Fibroblast of skin of scalp (primary cell): ENCODE measurements around the gene ISCU.
"Not testable (repeated sequence)": the region's sequence is repeated elsewhere in the genome, so short reads cannot be mapped to it uniquely, and the experiment has no call there.

Source experiments
- DNase-seq: peaks from one replicate; pipeline ENCODE4 v3.0.0-alpha.2; 2013

ISCU gene

GRCh38 chr12:108589840-108590229 lies 27.4 kb downstream of the ISCU start:
- no peak for DNase-seq

GRCh38 chr12:108590463-108590862 lies 28.1 kb downstream of the ISCU start:
- not testable (repeated sequence) for DNase-seq

- no peak for DNase-seq
These were observed 29.0 kb downstream of the ISCU start for GRCh38 chr12:108591267-108591980.

GRCh38 chr12:108592033-108592909 lies 29.9 kb downstream of the ISCU start:
- DNase-seq, result no peak

- no peak for DNase-seq
These were observed 32.0 kb downstream of the ISCU start for GRCh38 chr12:108594323-108594903.

GRCh38 chr12:108594960-108595710 lies 32.7 kb downstream of the ISCU start:
- DNase-seq, result no peak

GRCh38 chr12:108595711-108596647 lies 33.6 kb downstream of the ISCU start:
- no peak for DNase-seq

- DNase-seq, result no peak
These were observed 34.6 kb downstream of the ISCU start for GRCh38 chr12:108596854-108597558.

GRCh38 chr12:108597559-108598471 lies 35.4 kb downstream of the ISCU start, which contains the start of gene TMEM119:
Gene TMEM119 (minus strand): TSS chr12:108598084. CDS start chr12:108592383, 5,701 bp downstream.
- peak; percentile 95 for DNase-seq

GRCh38 chr12:108598553-108599250 lies 36.3 kb downstream of the ISCU start:
- DNase-seq, result no peak

- no peak for DNase-seq
These were observed 37.1 kb downstream of the ISCU start for GRCh38 chr12:108599541-108599940.

GRCh38 chr12:108599948-108600701 lies 37.7 kb downstream of the ISCU start:
- no peak for DNase-seq

- DNase-seq, result no peak
These were observed 38.3 kb downstream of the ISCU start for GRCh38 chr12:108600702-108601007.

- DNase-seq, result no peak
These were observed 39.9 kb downstream of the ISCU start for GRCh38 chr12:108602209-108602705.

- no peak for DNase-seq
These were observed 40.7 kb downstream of the ISCU start for GRCh38 chr12:108602976-108603704.

- DNase-seq, result no peak
These were observed 41.3 kb downstream of the ISCU start for GRCh38 chr12:108603743-108604142.

GRCh38 chr12:108604208-108604941 lies 42.0 kb downstream of the ISCU start:
- DNase-seq, result no peak
